ENCODE data around the gene ZNF609.

GRCh38 chr15:64690578-64691296 is 230.4 kb downstream of the ZNF609 start:
- no peak for TF ChIP-seq CTCF (IDR thresholded peaks at IDR 0.05)
- no peak for TF ChIP-seq POLR2A (IDR thresholded peaks at IDR 0.05)

Measured in lower leg skin (tissue), 3 donors.